Gastrocnemius medialis (tissue), 4 donors: ENCODE measurements around the gene NCBP2. TPM values are rescaled to one million over a fixed set of nuclear protein-coding genes. Genes with fewer than 3 reads are reported as not detected.
"Not testable (repeated sequence)": the region's sequence is repeated elsewhere in the genome, so short reads cannot be mapped to it uniquely, and the experiment has no call there.

Source experiments
- ATAC-seq, 2 donors: fragments of 150-250 bp; one replicate each; pipeline ENCODE4 v1.9.1; 2016
- DNase-seq, 2 donors: peaks; one replicate each; pipeline ENCODE4 v3.0.0-alpha.2; 2019
- H3K27ac ChIP-seq, 4 donors: fragments of 200-600 bp; sonication (generic); 1 replicate in 1 of 4; 2 replicates in 3 of 4; pipeline ENCODE4 v1.5.1; 2016 to 2018; ENCODE audit warnings: mild to moderate bottlenecking in 2 of 4, moderate library complexity in 1 of 4
- H3K27me3 ChIP-seq, 3 donors: fragments of 200-600 bp; sonication (generic) in 2 of 3; 1 replicate in 1 of 3; 2 replicates in 2 of 3; pipeline versions ENCODE4 v1.5.1 to v1.6.0; 2016 to 2019; ENCODE audit warnings: mild to moderate bottlenecking in 1 of 3, moderate library complexity in 1 of 3
- H3K36me3 ChIP-seq, 2 donors: fragments of 200-600 bp; sonication (generic) in 1 of 2; one replicate each; pipeline ENCODE4 v1.5.1; 2017 to 2018
- H3K4me1 ChIP-seq, 2 donors: fragments of 200-600 bp; sonication (generic) in 1 of 2; one replicate each; pipeline ENCODE4 v1.5.1; 2016 to 2017; ENCODE audit warnings: mild to moderate bottlenecking in 2 of 2
- H3K4me3 ChIP-seq, 4 donors: fragments of 200-600 bp; sonication (generic) in 3 of 4; 1 replicate in 1 of 4; 2 replicates in 3 of 4; pipeline ENCODE4 v1.5.1; 2016 to 2019; ENCODE audit warnings: mild to moderate bottlenecking in 2 of 4
- H3K9me3 ChIP-seq, 3 donors: fragments of 200-600 bp; sonication (generic) in 2 of 3; 1 replicate in 1 of 3; 2 replicates in 2 of 3; pipeline ENCODE4 v1.5.1; 2016 to 2019
- CTCF ChIP-seq, 5 experiments: fragments of 450-650 bp in 3 of 5; fragments of 200-600 bp in 2 of 5; sonication (generic) in 2 of 5; IDR thresholded peaks in 4 of 5; conservative IDR thresholded peaks in 1 of 5; 1 replicate in 4 of 5; 2 replicates in 1 of 5; pipeline ENCODE4 v1.5.1; 2016 to 2019; ENCODE audit warnings: antibody characterized with exemption in 5 of 5, mild to moderate bottlenecking in 3 of 5, moderate library complexity in 3 of 5
- POLR2A ChIP-seq, 2 donors: fragments of 450-650 bp; IDR thresholded peaks; one replicate each; pipeline ENCODE4 v1.6.1; 2017; ENCODE audit warnings: antibody characterized with exemption in 2 of 2, mild to moderate bottlenecking in 2 of 2, moderate library complexity in 2 of 2
- in situ Hi-C, 4 donors: fragments of 200-750 bp; cut with MboI; loops; one replicate each; pipeline versions ENCODE4 v1.15.0 to v1.8.0; 2017; ENCODE audit warnings: low sequenced_read_pairs in 4 of 4
- intact Hi-C: fragments of 100-400 bp; cut with DNase I; formaldehyde crosslinking; loops from one replicate; pipeline ENCODE4 v1.15.1; 2023; ENCODE audit warnings: low total_unique reads
- total RNA-seq, 4 donors: library from RNA; depleted of rRNA; stranded (reverse); fragments of >200 nt; gene quantifications; one replicate each; pipeline versions ENCODE4 v1.1.0 to v1.2.3, GENCODE V29; 2016

NCBP2 gene
- total RNA-seq, 4 donors from 2014 or later: 23.4 to 29.9 (median 27.5) TPM

- Histone ChIP-seq H3K4me1 (peaks cover 11 to 19% of the 10 kb centered on the region in 2 donors), H3K27ac (no peak overlapping the region), H3K36me3 (no peaks in the 10 kb centered on the region), H3K27me3 (no peaks in the 10 kb centered on the region), H3K9me3 (no peaks in the 10 kb centered on the region), H3K4me3 (no peak overlapping the region)
- in situ Hi-C loops (loop anchor here in 1 of 4 donors (10.0 to 25.0 kb wide), 2 partner anchors 212 to 385 kb away; partner anchors contain the start of genes FBXO45, PAK2 and WDR53), intact Hi-C loops (no loop called here)
- DNase-seq (no peak), ATAC-seq (no peak)
- TF ChIP-seq CTCF (IDR thresholded peaks at IDR 0.05 in 4 of 5, conservative IDR thresholded peaks at IDR 0.05 in 1 of 5) (no peak), POLR2A (IDR thresholded peaks at IDR 0.05) (no peak)
These were observed 5.0 kb upstream of the NCBP2 start for GRCh38 chr3:196947136-196947859.

- H3K36me3 ChIP-seq, H3K27ac ChIP-seq, H3K9me3 ChIP-seq, ATAC-seq, H3K27me3 ChIP-seq, DNase-seq, intact Hi-C loops: not testable (repeated sequence)
- in situ Hi-C loops: loop anchor here in 1 of 4 donors (10.0 to 25.0 kb wide), 2 partner anchors 209 to 382 kb away; partner anchors contain the start of genes FBXO45, PAK2 and WDR53
- Histone ChIP-seq H3K4me3 (peak overlapping the region in 1 of 4 donors; percentile 98), H3K4me1 (peaks cover 27 to 36% of the 10 kb centered on the region in 2 donors)
These were observed 1.9 kb upstream of the NCBP2 start for GRCh38 chr3:196944037-196944790.

GRCh38 chr3:196942915-196943277, 568 bp upstream of the NCBP2 start:
- H3K9me3 ChIP-seq: no peaks in the 10 kb centered on the region
- H3K27ac ChIP-seq: peak overlapping the region; percentile 88 to 93 (median 92)
- ATAC-seq (peak; percentile 3 to 20), DNase-seq (no peak)
- intact Hi-C loops: loop anchor here (1.0 to 2.0 kb wide), 4 partner anchors 26 to 374 kb away; partner anchors contain the start of genes FBXO45, PAK2, SENP5 and WDR53
- TF ChIP-seq POLR2A (IDR thresholded peaks at IDR 0.05): peak in 1 of 2 donors; percentile 5
- no peak for TF ChIP-seq CTCF (IDR thresholded peaks at IDR 0.05 in 4 of 5, conservative IDR thresholded peaks at IDR 0.05 in 1 of 5)
- peak overlapping the region; percentile 93 to 99 (median 98) for H3K4me3 ChIP-seq
- H3K4me1 ChIP-seq: peaks cover 27 to 36% of the 10 kb centered on the region in 2 donors
- H3K27me3 ChIP-seq: no peaks in the 10 kb centered on the region
- H3K36me3 ChIP-seq: peaks cover 0 to 15% of the 10 kb centered on the region in 2 donors
- in situ Hi-C loops: loop anchor here in 1 of 4 donors (10.0 to 25.0 kb wide), 2 partner anchors 208 to 381 kb away; partner anchors contain the start of genes FBXO45, PAK2 and WDR53

- ATAC-seq (peak; percentile 61 to 64), DNase-seq (peak in 1 of 2 donors; percentile 22)
- Histone ChIP-seq H3K27ac (peak overlapping the region; percentile 88 to 93 (median 92)), H3K9me3 (no peaks in the 10 kb centered on the region), H3K36me3 (peaks cover 0 to 26% of the 10 kb centered on the region in 2 donors), H3K27me3 (no peaks in the 10 kb centered on the region), H3K4me3 (peak overlapping the region; percentile 88 to 98 (median 95)), H3K4me1 (peaks cover 27 to 36% of the 10 kb centered on the region in 2 donors)
- intact Hi-C loops: loop anchor here (1.0 to 2.0 kb wide), 4 partner anchors 28 to 373 kb away; partner anchors contain the start of genes FBXO45, PAK2, SENP5 and WDR53
- TF ChIP-seq CTCF (IDR thresholded peaks at IDR 0.05 in 4 of 5, conservative IDR thresholded peaks at IDR 0.05 in 1 of 5) (no peak), POLR2A (IDR thresholded peaks at IDR 0.05) (no peak)
- in situ Hi-C loops: loop anchor here in 1 of 4 donors (10.0 to 25.0 kb wide), 2 partner anchors 207 to 379 kb away; partner anchors contain the start of genes FBXO45, PAK2 and WDR53
These were observed 551 bp downstream of the NCBP2 start for GRCh38 chr3:196941729-196942225.
